NCI-H1417 (cell line): Measurements from ENCODE around the gene LHPP.
"Not testable (repeated sequence)": the region's sequence is repeated elsewhere in the genome, so short reads cannot be mapped to it uniquely, and the experiment has no call there.

Experiments
- DNase-seq, 3 experiments: peaks; one replicate each; lab custom pipeline; 2025; lab: John Stamatoyannopoulos, UW

Gene LHPP

GRCh38 chr10:124606822-124607221 lies 145.2 kb downstream of the LHPP start:
- no peak for DNase-seq

GRCh38 chr10:124607693-124608092 lies 146.1 kb downstream of the LHPP start:
- no peak for DNase-seq

GRCh38 chr10:124608093-124608721 lies 146.6 kb downstream of the LHPP start:
- no peak for DNase-seq

GRCh38 chr10:124609698-124610097 lies 148.1 kb downstream of the LHPP start:
- DNase-seq, result no peak

- not testable (repeated sequence) for DNase-seq
Observed at GRCh38 chr10:124610186-124610585, 148.6 kb downstream of the LHPP start.

GRCh38 chr10:124610851-124611250 lies 149.2 kb downstream of the LHPP start:
- DNase-seq, result not testable (repeated sequence)

- no peak for DNase-seq
Observed at GRCh38 chr10:124611738-124612137, 150.1 kb downstream of the LHPP start.

- no peak for DNase-seq
Observed at GRCh38 chr10:124612611-124613498, 151.2 kb downstream of the LHPP start.

GRCh38 chr10:124614003-124614659 lies 152.5 kb downstream of the LHPP start:
- DNase-seq, result no peak

- no peak for DNase-seq
Observed at GRCh38 chr10:124615259-124615658, 153.6 kb downstream of the LHPP start.

GRCh38 chr10:124616040-124616835 lies 154.6 kb downstream of the LHPP start:
- no peak for DNase-seq

- no peak for DNase-seq
Observed at GRCh38 chr10:124616836-124617130, 155.2 kb downstream of the LHPP start.

GRCh38 chr10:124618470-124619073 lies 156.9 kb downstream of the LHPP start:
- no peak for DNase-seq

- DNase-seq, result peak in 1 of 3 experiments; percentile 50
Observed at GRCh38 chr10:124619195-124619594, 157.6 kb downstream of the LHPP start.

- DNase-seq, result no peak
Observed at GRCh38 chr10:124619802-124620490, 158.3 kb downstream of the LHPP start.

- peak; percentile 14 to 77 (median 25) for DNase-seq
Observed at GRCh38 chr10:124621637-124622036, 160.0 kb downstream of the LHPP start.

GRCh38 chr10:124622158-124622557 lies 160.5 kb downstream of the LHPP start:
- DNase-seq, result peak in 1 of 3 experiments; percentile 15

- no peak for DNase-seq
Observed at GRCh38 chr10:124622866-124623536, 161.4 kb downstream of the LHPP start.

- DNase-seq, result no peak
Observed at GRCh38 chr10:124624006-124624405, 162.4 kb downstream of the LHPP start.

GRCh38 chr10:124624466-124624865 lies 162.8 kb downstream of the LHPP start:
- peak; percentile 23 to 65 (median 29) for DNase-seq
